K562 (cell line): Measurements from ENCODE around the gene AMTN. TPM values are rescaled to one million over a fixed set of nuclear protein-coding genes. Genes with fewer than 3 reads are reported as not detected.

ENCODE experiments used
- BDP1 ChIP-seq: IDR thresholded peaks from 3 replicates; pipeline ENCODE4 v1.6.1; 2011; ENCODE audit not compliant: insufficient read length, insufficient read depth
- GATAD2A ChIP-seq: fragments of 450-650 bp; IDR thresholded peaks from 2 replicates; pipeline ENCODE4 v1.6.1; 2017
- HCFC1 ChIP-seq: IDR thresholded peaks from 2 replicates; pipeline ENCODE4 v1.6.1; 2012; ENCODE audit warnings: low read depth, low read length, improper control_type of control experiment
- HLTF ChIP-seq: fragments of 450-650 bp; IDR thresholded peaks from 2 replicates; pipeline ENCODE4 v1.6.1; 2016
- MGA ChIP-seq: fragments of 450-650 bp; IDR thresholded peaks from 2 replicates; pipeline ENCODE4 v1.6.1; 2016; ENCODE audit warnings: mild to moderate bottlenecking, moderate library complexity
- NCOA1 ChIP-seq: fragments of 450-650 bp; IDR thresholded peaks from 2 replicates; pipeline ENCODE4 v1.6.1; 2016; ENCODE audit warnings: low read depth
- NCOA6 ChIP-seq: fragments of 450-650 bp; IDR thresholded peaks from 2 replicates; pipeline ENCODE4 v1.6.1; 2017; ENCODE audit warnings: mild to moderate bottlenecking
- PHF20 ChIP-seq: fragments of 450-650 bp; IDR thresholded peaks from 2 replicates; pipeline ENCODE4 v1.6.1; 2018; ENCODE audit not compliant: partially characterized antibody
- SMAD2 ChIP-seq: fragments of 150-350 bp; IDR thresholded peaks from 2 replicates; pipeline ENCODE4 v1.6.1; 2014; ENCODE audit warnings: low read depth, mild to moderate bottlenecking, low read length
- TFAM ChIP-seq: fragments of 250-450 bp; sonication (Bioruptor Pico); conservative IDR thresholded peaks from 2 replicates; pipeline ENCODE4 v1.5.0; 2021; ENCODE audit warnings: mild to moderate bottlenecking, moderate library complexity
- ZNF274 ChIP-seq: IDR thresholded peaks from 2 replicates; pipeline ENCODE4 v1.6.1; 2011; ENCODE audit warnings: low read depth, mild to moderate bottlenecking, low read length, moderate library complexity, borderline replicate concordance
- polyA plus RNA-seq, 8 experiments: library from polyadenylated mRNA; depleted of rRNA in 4 of 8; stranded (reverse) in 5 of 8; unstranded in 3 of 8; fragments of >200 nt; fragmentation: Nextera tagmentation in 2 of 8; fragmentation: Illumina TruSeq in 1 of 8; extraction: Ambion mirVana in 2 of 8; extraction: Trizol in 1 of 8; gene quantifications; 2 replicates each; pipeline versions ENCODE4 v1.2.1 to v1.2.3, GENCODE V29; 2011 to 2014; ENCODE audit warnings: inconsistent platforms in 1 of 8, missing spikeins in 1 of 8
- total RNA-seq, 7 experiments: library from RNA; depleted of rRNA in 6 of 7; stranded (reverse); fragments of >200 nt in 6 of 7; fragmentation: Illumina TruSeq in 2 of 7; extraction: Trizol in 2 of 7; gene quantifications; 2 replicates each; pipeline versions ENCODE4 v1.2.1 to v1.2.3, GENCODE V29; 2011 to 2021; ENCODE audit warnings: low replicate concordance in 1 of 7

AMTN gene
- total and polyA plus RNA-seq, 9 of the 15 experiments (the other 6 are each of a cell fraction or from before 2014, with no cell fraction given): not detected

- TF ChIP-seq MGA (no peak), ZNF274 (no peak), SMAD2 (no peak), NCOA1 (no peak), PHF20 (no peak), BDP1 (no peak), GATAD2A (no peak), HCFC1 (no peak), HLTF (no peak), NCOA6 (no peak), TFAM (CRISPR knock-in tag) (no peak)
Observed at GRCh38 chr4:70515367-70516250, 2.8 kb upstream of the AMTN start (continued).
